Endothelial cell of umbilical vein (primary cell): ENCODE measurements around the gene VWA1. TPM values are rescaled to one million over a fixed set of nuclear protein-coding genes. Genes with fewer than 3 reads are reported as not detected.

Experiments used
- BruUV-seq: library from RNA; stranded (reverse); fragments of 400-500 nt; replicated peaks from 2 replicates; lab custom pipeline; 2021; lab: Mats Ljungman, UMichigan
- CTCF ChIA-PET: fragments of 300-600, 350-600 bp; sonication (Branson Sonifier 250); formaldehyde crosslinking; loops from one replicate; lab custom pipeline; 2021; ENCODE audit warnings: antibody characterized with exemption, inconsistent platforms; lab: Charles Lee
- POLR2A ChIA-PET: fragments of 300-600, 350-600 bp; sonication (Branson Sonifier 250); formaldehyde crosslinking; loops from one replicate; lab custom pipeline; 2021; ENCODE audit warnings: antibody characterized with exemption, inconsistent platforms; lab: Charles Lee
- DNase-seq: peaks from one replicate; pipeline ENCODE4 v3.0.0-alpha.2; 2011; ENCODE audit warnings: low read depth, low spot score
- FAIRE-seq: peaks from 2 replicates; lab custom pipeline; 2011; peaks lifted over from hg19 to GRCh38; lab: Jason Lieb, UNC
- H2AFZ ChIP-seq: 2 replicates; pipeline ENCODE4 v1.6.0; 2012; ENCODE audit warnings: low read depth, low read length, control low read depth, inconsistent platforms
- H3K27ac ChIP-seq: 2 replicates; pipeline ENCODE4 v1.5.1; 2011; ENCODE audit warnings: low read depth, mild to moderate bottlenecking, control low read depth, low read length, moderate library complexity; ENCODE audit not compliant: insufficient read depth
- H3K27me3 ChIP-seq, 2 experiments: 2 replicates each; pipeline versions ENCODE4 v1.6.0 to v1.6.1; 2011; ENCODE audit warnings: low read length in 2 of 2, mixed read lengths in 1 of 2; ENCODE audit not compliant: control insufficient read depth in 2 of 2, insufficient read depth in 2 of 2
- H3K36me3 ChIP-seq, 2 experiments: 2 replicates in 1 of 2; 3 replicates in 1 of 2; pipeline ENCODE4 v1.5.1; 2011; ENCODE audit warnings: low read length in 2 of 2, mild to moderate bottlenecking in 1 of 2, moderate library complexity in 1 of 2; ENCODE audit not compliant: control insufficient read depth in 2 of 2, insufficient read depth in 2 of 2; ENCODE audit errors: extremely low read depth in 1 of 2
- H3K4me1 ChIP-seq: 3 replicates; pipeline ENCODE4 v1.5.1; 2011; ENCODE audit warnings: mild to moderate bottlenecking, low read length; ENCODE audit not compliant: control insufficient read depth, insufficient read depth; ENCODE audit errors: extremely low read depth
- H3K4me2 ChIP-seq: 2 replicates; pipeline ENCODE4 v1.6.1; 2011; ENCODE audit warnings: low read length, control low read depth, mixed read lengths; ENCODE audit not compliant: insufficient read depth
- H3K4me3 ChIP-seq, 3 experiments: fragments of 200-600 bp in 1 of 3; sonication (generic), shearing (Covaris generic) in 1 of 3; replicated peaks in 1 of 3; 2 replicates each; pipeline ENCODE4 v1.5.1; 2011 to 2016; ENCODE audit warnings: control low read depth in 3 of 3, low read length in 3 of 3, mild to moderate bottlenecking in 2 of 3, inconsistent platforms in 1 of 3, low read depth in 1 of 3, moderate library complexity in 1 of 3; ENCODE audit not compliant: insufficient read depth in 1 of 3
- H3K79me2 ChIP-seq: 2 replicates; pipeline ENCODE4 v1.6.0; 2012; ENCODE audit warnings: low read length, inconsistent platforms; ENCODE audit not compliant: control insufficient read depth, insufficient read depth
- H3K9ac ChIP-seq: replicated peaks from 2 replicates; pipeline ENCODE3; 2011; ENCODE audit warnings: low read length, control low read depth; ENCODE audit not compliant: insufficient read depth; ENCODE audit errors: extremely low read depth
- H3K9me1 ChIP-seq: replicated peaks from 3 replicates; pipeline ENCODE4 v1.6.0; 2011; ENCODE audit warnings: mild to moderate bottlenecking, low read length; ENCODE audit not compliant: control insufficient read depth, insufficient read depth; ENCODE audit errors: extremely low read depth
- H3K9me3 ChIP-seq: replicated peaks from 2 replicates; pipeline ENCODE4 v1.5.1; 2012; ENCODE audit warnings: low read length, inconsistent platforms; ENCODE audit not compliant: control insufficient read depth, insufficient read depth
- H4K20me1 ChIP-seq: replicated peaks from 2 replicates; pipeline ENCODE3; 2011; ENCODE audit warnings: mild to moderate bottlenecking, low read length; ENCODE audit not compliant: control insufficient read depth, insufficient read depth; ENCODE audit errors: extremely low read depth
- CTCF ChIP-seq, 2 donors: IDR thresholded peaks; 1 replicate in 1 of 2; 2 replicates in 1 of 2; pipeline ENCODE4 v1.5.1; 2011; ENCODE audit warnings: low read length in 2 of 2, mild to moderate bottlenecking in 2 of 2, moderate library complexity in 2 of 2, control low read depth in 1 of 2, inconsistent platforms in 1 of 2, low read depth in 1 of 2; ENCODE audit not compliant: insufficient read depth in 1 of 2; ENCODE audit errors: extremely low read depth in 1 of 2
- EZH2 ChIP-seq: IDR thresholded peaks from 2 replicates; pipeline ENCODE4 v1.6.1; 2012; ENCODE audit warnings: borderline replicate concordance, low read depth, mild to moderate bottlenecking, moderate library complexity, low read length, inconsistent platforms; ENCODE audit not compliant: severe bottlenecking
- FOS ChIP-seq: IDR thresholded peaks from 2 replicates; pipeline ENCODE4 v1.6.1; 2011; ENCODE audit warnings: mild to moderate bottlenecking, low read length, moderate library complexity, borderline replicate concordance; ENCODE audit not compliant: insufficient read depth
- GATA2 ChIP-seq: IDR thresholded peaks from 2 replicates; pipeline ENCODE4 v1.7.0; 2011; ENCODE audit warnings: low read depth, mild to moderate bottlenecking, moderate library complexity, mixed read lengths, low read length; ENCODE audit not compliant: insufficient read length, insufficient read depth
- JUN ChIP-seq: IDR thresholded peaks from 2 replicates; pipeline ENCODE4 v1.6.1; 2011; ENCODE audit warnings: borderline replicate concordance, low read depth; ENCODE audit not compliant: insufficient read length, insufficient read depth
- MAX ChIP-seq: IDR thresholded peaks from 2 replicates; pipeline ENCODE4 v1.6.1; 2011; ENCODE audit not compliant: insufficient read depth, insufficient read length
- MYC ChIP-seq: IDR thresholded peaks from one replicate; pipeline ENCODE4 v1.6.1; 2011; ENCODE audit warnings: mild to moderate bottlenecking, low read depth, low read length
- POLR2A ChIP-seq: IDR thresholded peaks from 2 replicates; pipeline ENCODE4 v1.6.1; 2012; ENCODE audit warnings: low read depth, mild to moderate bottlenecking, control low read depth, low read length
- POLR2AphosphoS5 ChIP-seq: IDR thresholded peaks from 2 replicates; pipeline ENCODE4 v1.6.1; 2012; ENCODE audit warnings: low read depth, mild to moderate bottlenecking, control low read depth, low read length, moderate library complexity; ENCODE audit not compliant: insufficient read depth
- dilution Hi-C: fragments of 300-500 bp; cut with MboI; formaldehyde crosslinking; loops from one replicate; pipeline ENCODE4 v1.15.0; 2019; ENCODE audit warnings: low sequenced_read_pairs; ENCODE audit not compliant: extremely low pct_ligation_motif_present
- intact Hi-C: fragments of 100-400 bp; cut with micrococcal nuclease; formaldehyde crosslinking; loops from one replicate; pipeline ENCODE4 v1.10.0; 2022
- polyA plus RNA-seq, 4 experiments: library from polyadenylated mRNA; depleted of rRNA in 3 of 4; stranded (reverse) in 3 of 4; unstranded in 1 of 4; fragments of >200 nt; gene quantifications; 2 replicates each; pipeline versions ENCODE4 v1.2.1 to v1.2.3, GENCODE V29; 2011 to 2012; ENCODE audit warnings: missing spikeins in 1 of 4
- total RNA-seq: library from RNA; stranded (reverse); gene quantifications from 2 replicates; pipeline ENCODE4 v1.2.3, GENCODE V29; 2021

Gene VWA1
- total and polyA plus RNA-seq, 2 donors (not counting 3 experiments of a cell fraction or from before 2014, with no cell fraction given): 2.0 to 6.1 TPM

- POLR2A ChIA-PET: no interaction called here
- Histone ChIP-seq H3K4me3 (no peak overlapping the region), H3K27me3 (no peaks in the 10 kb centered on the region), H4K20me1 (no peaks in the 10 kb centered on the region), H3K4me2 (no peak overlapping the region), H3K4me1 (no peaks in the 10 kb centered on the region), H3K9me1 (no peaks in the 10 kb centered on the region), H3K27ac (no peak overlapping the region), H3K9ac (no peak overlapping the region), H3K36me3 (no peaks in the 10 kb centered on the region), H3K79me2 (no peaks in the 10 kb centered on the region), H3K9me3 (no peaks in the 10 kb centered on the region), H2AFZ (no peak overlapping the region)
- TF ChIP-seq JUN (no peak), FOS (no peak), POLR2AphosphoS5 (no peak), MAX (no peak), MYC (no peak), GATA2 (no peak), EZH2 (no peak), POLR2A (no peak), CTCF (IDR thresholded peaks at IDR 0.05; ENCODE audit: extremely low read depth in 1 of 2, insufficient read depth in 1 of 2, low read depth in 1 of 2, low read length in 2 of 2) (no peak)
- no TSS peak for BruUV-seq
- intact Hi-C loops: no loop called here
- dilution Hi-C loops: no loop called here
- FAIRE-seq: no peak
- CTCF ChIA-PET: no interaction called here
- no peak for DNase-seq
Observed at GRCh38 chr1:1462318-1462966, 27.0 kb downstream of the VWA1 start.
